HEK293 (cell line): ENCODE data around the gene NLK.
"Not testable (repeated sequence)": the region's sequence is repeated elsewhere in the genome, so short reads cannot be mapped to it uniquely, and the experiment has no call there.

ENCODE experiments used
- BCL11A ChIP-seq: fragments of 450-650 bp; formaldehyde crosslinking; IDR thresholded peaks from 2 replicates; pipeline ENCODE4 v1.5.1; 2016; ENCODE audit warnings: low read depth, missing biosample characterization, missing genetic modification characterization
- KLF1 ChIP-seq: fragments of 450-650 bp; formaldehyde crosslinking; IDR thresholded peaks from 2 replicates; pipeline ENCODE4 v1.5.1; 2016; ENCODE audit warnings: missing biosample characterization, missing genetic modification characterization
- OSR2 ChIP-seq: fragments of 450-650 bp; formaldehyde crosslinking; IDR thresholded peaks from 2 replicates; pipeline ENCODE4 v1.5.1; 2016; ENCODE audit warnings: missing biosample characterization, missing genetic modification characterization
- SALL2 ChIP-seq: fragments of 450-650 bp; formaldehyde crosslinking; IDR thresholded peaks from 2 replicates; pipeline ENCODE4 v1.5.0; 2017; ENCODE audit warnings: missing biosample characterization, mild to moderate bottlenecking, missing genetic modification characterization, borderline replicate concordance
- YY1 ChIP-seq: fragments of 450-650 bp; formaldehyde crosslinking; IDR thresholded peaks from 2 replicates; pipeline ENCODE4 v1.5.1; 2018; ENCODE audit warnings: missing biosample characterization, missing genetic modification characterization
- ZNF174 ChIP-seq: fragments of 450-650 bp; formaldehyde crosslinking; IDR thresholded peaks from 2 replicates; pipeline ENCODE4 v1.5.0; 2017; ENCODE audit warnings: missing biosample characterization, mild to moderate bottlenecking, missing genetic modification characterization
- ZNF24 ChIP-seq: fragments of 450-650 bp; formaldehyde crosslinking; IDR thresholded peaks from 2 replicates; pipeline ENCODE4 v1.5.1; 2016; ENCODE audit warnings: missing biosample characterization, missing genetic modification characterization
- ZNF274 ChIP-seq, 2 experiments: fragments of 200-500 bp in 1 of 2; fragments of 450-650 bp in 1 of 2; sonication (Bioruptor generic) in 1 of 2; formaldehyde crosslinking in 1 of 2; IDR thresholded peaks; 2 replicates each; pipeline versions ENCODE4 v1.5.1 to v1.6.1; 2014 to 2016; ENCODE audit warnings: borderline replicate concordance in 1 of 2, inconsistent platforms in 1 of 2, low read length in 1 of 2, missing biosample characterization in 1 of 2, missing genetic modification characterization in 1 of 2
- ZNF549 ChIP-seq: fragments of 450-650 bp; IDR thresholded peaks from 2 replicates; pipeline ENCODE4 v1.5.1; 2018; ENCODE audit warnings: missing biosample characterization, missing genetic modification characterization, mild to moderate bottlenecking, inconsistent platforms, moderate library complexity
- ZNF792 ChIP-seq: fragments of 450-650 bp; formaldehyde crosslinking; IDR thresholded peaks from 2 replicates; pipeline ENCODE4 v1.5.1; 2016; ENCODE audit warnings: missing biosample characterization, missing genetic modification characterization
- TF ChIP-seq, protein P1 (sequence below): fragments of 450-650 bp; formaldehyde crosslinking; IDR thresholded peaks from 2 replicates; pipeline ENCODE4 v1.5.1; 2016; ENCODE audit warnings: missing biosample characterization, missing genetic modification characterization, borderline replicate concordance
- TF ChIP-seq, protein P2 (sequence below): fragments of 450-650 bp; formaldehyde crosslinking; IDR thresholded peaks from 2 replicates; pipeline ENCODE4 v1.5.1; 2016; ENCODE audit warnings: missing biosample characterization, missing genetic modification characterization
- TF ChIP-seq, protein P3 (sequence below): fragments of 450-650 bp; formaldehyde crosslinking; IDR thresholded peaks from 2 replicates; pipeline ENCODE4 v1.5.1; 2016; ENCODE audit warnings: missing biosample characterization, missing genetic modification characterization
- TF ChIP-seq, protein P4 (sequence below): fragments of 450-650 bp; formaldehyde crosslinking; IDR thresholded peaks from 2 replicates; pipeline ENCODE4 v1.5.1; 2016; ENCODE audit warnings: missing biosample characterization, missing genetic modification characterization

DNA sequence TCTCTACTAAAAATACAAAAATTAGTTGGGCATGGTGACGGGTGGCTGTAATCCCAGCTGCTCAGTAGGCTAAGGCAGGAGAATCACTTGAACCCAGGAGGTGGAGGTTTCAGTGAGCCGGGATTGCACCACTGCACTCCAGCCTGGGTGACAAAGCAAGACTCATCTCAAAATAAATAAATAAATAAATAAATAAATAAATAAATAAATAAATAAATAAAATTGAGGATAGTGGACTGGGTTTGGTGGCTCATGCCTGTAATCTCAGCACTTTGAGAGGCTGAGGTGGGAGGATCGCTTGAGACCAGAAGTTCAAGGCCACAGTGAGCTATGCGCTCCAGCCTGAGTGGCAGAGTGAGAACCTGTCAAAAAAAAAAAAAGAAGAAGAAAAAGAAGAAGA, 34.6 kb upstream of the NLK start:
- not testable (repeated sequence) for TF ChIP-seq ZNF549 (tag by site-specific recombination); ZNF274 (IDR thresholded peaks at IDR 0.05; ENCODE audit: low read length); ZNF274 (tag by site-specific recombination; IDR thresholded peaks at IDR 0.05; ENCODE audit: borderline replicate concordance); ZNF174 (tag by site-specific recombination); OSR2 (tag by site-specific recombination); KLF1 (tag by site-specific recombination); ZNF24 (tag by site-specific recombination); BCL11A (tag by site-specific recombination); YY1 (tag by site-specific recombination); ZNF792 (tag by site-specific recombination); SALL2 (tag by site-specific recombination)
- TF ChIP-seq, protein P1, sequence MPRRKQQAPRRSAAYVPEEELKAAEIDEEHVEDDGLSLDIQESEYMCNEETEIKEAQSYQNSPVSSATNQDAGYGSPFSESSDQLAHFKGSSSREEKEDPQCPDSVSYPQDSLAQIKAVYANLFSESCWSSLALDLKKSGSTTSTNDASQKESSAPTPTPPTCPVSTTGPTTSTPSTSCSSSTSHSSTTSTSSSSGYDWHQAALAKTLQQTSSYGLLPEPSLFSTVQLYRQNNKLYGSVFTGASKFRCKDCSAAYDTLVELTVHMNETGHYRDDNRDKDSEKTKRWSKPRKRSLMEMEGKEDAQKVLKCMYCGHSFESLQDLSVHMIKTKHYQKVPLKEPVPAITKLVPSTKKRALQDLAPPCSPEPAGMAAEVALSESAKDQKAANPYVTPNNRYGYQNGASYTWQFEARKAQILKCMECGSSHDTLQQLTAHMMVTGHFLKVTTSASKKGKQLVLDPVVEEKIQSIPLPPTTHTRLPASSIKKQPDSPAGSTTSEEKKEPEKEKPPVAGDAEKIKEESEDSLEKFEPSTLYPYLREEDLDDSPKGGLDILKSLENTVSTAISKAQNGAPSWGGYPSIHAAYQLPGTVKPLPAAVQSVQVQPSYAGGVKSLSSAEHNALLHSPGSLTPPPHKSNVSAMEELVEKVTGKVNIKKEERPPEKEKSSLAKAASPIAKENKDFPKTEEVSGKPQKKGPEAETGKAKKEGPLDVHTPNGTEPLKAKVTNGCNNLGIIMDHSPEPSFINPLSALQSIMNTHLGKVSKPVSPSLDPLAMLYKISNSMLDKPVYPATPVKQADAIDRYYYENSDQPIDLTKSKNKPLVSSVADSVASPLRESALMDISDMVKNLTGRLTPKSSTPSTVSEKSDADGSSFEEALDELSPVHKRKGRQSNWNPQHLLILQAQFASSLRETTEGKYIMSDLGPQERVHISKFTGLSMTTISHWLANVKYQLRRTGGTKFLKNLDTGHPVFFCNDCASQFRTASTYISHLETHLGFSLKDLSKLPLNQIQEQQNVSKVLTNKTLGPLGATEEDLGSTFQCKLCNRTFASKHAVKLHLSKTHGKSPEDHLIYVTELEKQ (tag by site-specific recombination), result not testable (repeated sequence)
- TF ChIP-seq, protein P2, sequence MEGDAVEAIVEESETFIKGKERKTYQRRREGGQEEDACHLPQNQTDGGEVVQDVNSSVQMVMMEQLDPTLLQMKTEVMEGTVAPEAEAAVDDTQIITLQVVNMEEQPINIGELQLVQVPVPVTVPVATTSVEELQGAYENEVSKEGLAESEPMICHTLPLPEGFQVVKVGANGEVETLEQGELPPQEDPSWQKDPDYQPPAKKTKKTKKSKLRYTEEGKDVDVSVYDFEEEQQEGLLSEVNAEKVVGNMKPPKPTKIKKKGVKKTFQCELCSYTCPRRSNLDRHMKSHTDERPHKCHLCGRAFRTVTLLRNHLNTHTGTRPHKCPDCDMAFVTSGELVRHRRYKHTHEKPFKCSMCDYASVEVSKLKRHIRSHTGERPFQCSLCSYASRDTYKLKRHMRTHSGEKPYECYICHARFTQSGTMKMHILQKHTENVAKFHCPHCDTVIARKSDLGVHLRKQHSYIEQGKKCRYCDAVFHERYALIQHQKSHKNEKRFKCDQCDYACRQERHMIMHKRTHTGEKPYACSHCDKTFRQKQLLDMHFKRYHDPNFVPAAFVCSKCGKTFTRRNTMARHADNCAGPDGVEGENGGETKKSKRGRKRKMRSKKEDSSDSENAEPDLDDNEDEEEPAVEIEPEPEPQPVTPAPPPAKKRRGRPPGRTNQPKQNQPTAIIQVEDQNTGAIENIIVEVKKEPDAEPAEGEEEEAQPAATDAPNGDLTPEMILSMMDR (tag by site-specific recombination), result not testable (repeated sequence)
- TF ChIP-seq, protein P3, sequence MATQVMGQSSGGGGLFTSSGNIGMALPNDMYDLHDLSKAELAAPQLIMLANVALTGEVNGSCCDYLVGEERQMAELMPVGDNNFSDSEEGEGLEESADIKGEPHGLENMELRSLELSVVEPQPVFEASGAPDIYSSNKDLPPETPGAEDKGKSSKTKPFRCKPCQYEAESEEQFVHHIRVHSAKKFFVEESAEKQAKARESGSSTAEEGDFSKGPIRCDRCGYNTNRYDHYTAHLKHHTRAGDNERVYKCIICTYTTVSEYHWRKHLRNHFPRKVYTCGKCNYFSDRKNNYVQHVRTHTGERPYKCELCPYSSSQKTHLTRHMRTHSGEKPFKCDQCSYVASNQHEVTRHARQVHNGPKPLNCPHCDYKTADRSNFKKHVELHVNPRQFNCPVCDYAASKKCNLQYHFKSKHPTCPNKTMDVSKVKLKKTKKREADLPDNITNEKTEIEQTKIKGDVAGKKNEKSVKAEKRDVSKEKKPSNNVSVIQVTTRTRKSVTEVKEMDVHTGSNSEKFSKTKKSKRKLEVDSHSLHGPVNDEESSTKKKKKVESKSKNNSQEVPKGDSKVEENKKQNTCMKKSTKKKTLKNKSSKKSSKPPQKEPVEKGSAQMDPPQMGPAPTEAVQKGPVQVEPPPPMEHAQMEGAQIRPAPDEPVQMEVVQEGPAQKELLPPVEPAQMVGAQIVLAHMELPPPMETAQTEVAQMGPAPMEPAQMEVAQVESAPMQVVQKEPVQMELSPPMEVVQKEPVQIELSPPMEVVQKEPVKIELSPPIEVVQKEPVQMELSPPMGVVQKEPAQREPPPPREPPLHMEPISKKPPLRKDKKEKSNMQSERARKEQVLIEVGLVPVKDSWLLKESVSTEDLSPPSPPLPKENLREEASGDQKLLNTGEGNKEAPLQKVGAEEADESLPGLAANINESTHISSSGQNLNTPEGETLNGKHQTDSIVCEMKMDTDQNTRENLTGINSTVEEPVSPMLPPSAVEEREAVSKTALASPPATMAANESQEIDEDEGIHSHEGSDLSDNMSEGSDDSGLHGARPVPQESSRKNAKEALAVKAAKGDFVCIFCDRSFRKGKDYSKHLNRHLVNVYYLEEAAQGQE (tag by site-specific recombination), result not testable (repeated sequence)
- TF ChIP-seq, protein P4, sequence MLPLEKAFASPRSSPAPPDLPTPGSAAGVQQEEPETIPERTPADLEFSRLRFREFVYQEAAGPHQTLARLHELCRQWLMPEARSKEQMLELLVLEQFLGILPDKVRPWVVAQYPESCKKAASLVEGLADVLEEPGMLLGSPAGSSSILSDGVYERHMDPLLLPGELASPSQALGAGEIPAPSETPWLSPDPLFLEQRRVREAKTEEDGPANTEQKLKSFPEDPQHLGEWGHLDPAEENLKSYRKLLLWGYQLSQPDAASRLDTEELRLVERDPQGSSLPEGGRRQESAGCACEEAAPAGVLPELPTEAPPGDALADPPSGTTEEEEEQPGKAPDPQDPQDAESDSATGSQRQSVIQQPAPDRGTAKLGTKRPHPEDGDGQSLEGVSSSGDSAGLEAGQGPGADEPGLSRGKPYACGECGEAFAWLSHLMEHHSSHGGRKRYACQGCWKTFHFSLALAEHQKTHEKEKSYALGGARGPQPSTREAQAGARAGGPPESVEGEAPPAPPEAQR (tag by site-specific recombination), result not testable (repeated sequence)
